ENCODE results near the gene PLOD1.
"Not testable (repeated sequence)": the region's sequence is repeated elsewhere in the genome, so short reads cannot be mapped to it uniquely, and the experiment has no call there.

Gene PLOD1

GRCh38 chr1:12008355-12008754 is 73.8 kb downstream of the PLOD1 start:
- not testable (repeated sequence) for DNase-seq

- no peak for DNase-seq
Observed at GRCh38 chr1:12009318-12009947, 74.9 kb downstream of the PLOD1 start.

GRCh38 chr1:12010746-12011570 is 76.4 kb downstream of the PLOD1 start:
- no peak for DNase-seq

- DNase-seq, result no peak
Observed at GRCh38 chr1:12011998-12012397, 77.5 kb downstream of the PLOD1 start.

- no peak for DNase-seq
Observed at GRCh38 chr1:12012560-12013316, 78.2 kb downstream of the PLOD1 start.

- DNase-seq, result no peak
Observed at GRCh38 chr1:12014141-12014991, 79.8 kb downstream of the PLOD1 start.

GRCh38 chr1:12015001-12015491 is 80.5 kb downstream of the PLOD1 start:
- no peak for DNase-seq

- no peak for DNase-seq
Observed at GRCh38 chr1:12015499-12015898, 81.0 kb downstream of the PLOD1 start.

GRCh38 chr1:12016182-12016581 is 81.7 kb downstream of the PLOD1 start:
- no peak for DNase-seq

- no peak for DNase-seq
Observed at GRCh38 chr1:12019858-12020509, 85.5 kb downstream of the PLOD1 start.

GRCh38 chr1:12021616-12022015 is 87.1 kb downstream of the PLOD1 start:
- no peak for DNase-seq

GRCh38 chr1:12022036-12022435 is 87.5 kb downstream of the PLOD1 start:
- DNase-seq, result no peak

All from NCI-H1417 (cell line).